Activated CD4-positive, CD25-positive, alpha-beta regulatory T cell treated with anti-CD3 and anti-CD28 coated beads, Interleukin-2, amount 50 U/mL, for 16 hours (primary cell): ENCODE results near the gene SH2D2A.

Experiments
- DNase-seq: peaks from one replicate; pipeline ENCODE4 v3.0.0-alpha.2; 2020; ENCODE audit warnings: low read depth, low spot score

SH2D2A gene

GRCh38 chr1:156847591-156848460 lies 31.2 kb upstream of the SH2D2A start:
- no peak for DNase-seq

- no peak for DNase-seq
These were observed 30.0 kb upstream of the SH2D2A start for GRCh38 chr1:156846643-156847042.

GRCh38 chr1:156845953-156846545 lies 29.4 kb upstream of the SH2D2A start:
- DNase-seq: no peak

- no peak for DNase-seq
These were observed 28.7 kb upstream of the SH2D2A start for GRCh38 chr1:156845055-156845952.

- DNase-seq: no peak
These were observed 28.0 kb upstream of the SH2D2A start for GRCh38 chr1:156844638-156845037.

GRCh38 chr1:156844102-156844501 lies 27.5 kb upstream of the SH2D2A start:
- no peak for DNase-seq

GRCh38 chr1:156842618-156843300 lies 26.1 kb upstream of the SH2D2A start:
- DNase-seq: no peak

GRCh38 chr1:156841295-156841855 lies 24.7 kb upstream of the SH2D2A start:
- no peak for DNase-seq

- no peak for DNase-seq
These were observed 24.2 kb upstream of the SH2D2A start for GRCh38 chr1:156840898-156841279.

GRCh38 chr1:156840186-156840897 lies 23.7 kb upstream of the SH2D2A start:
- no peak for DNase-seq

GRCh38 chr1:156839426-156840109 lies 22.9 kb upstream of the SH2D2A start:
- no peak for DNase-seq

GRCh38 chr1:156838972-156839371 lies 22.3 kb upstream of the SH2D2A start:
- peak; percentile 38 for DNase-seq

GRCh38 chr1:156836892-156837291 lies 20.2 kb upstream of the SH2D2A start:
- DNase-seq: no peak

- no peak for DNase-seq
These were observed 19.5 kb upstream of the SH2D2A start for GRCh38 chr1:156836041-156836654.

- no peak for DNase-seq
These were observed 17.7 kb upstream of the SH2D2A start for GRCh38 chr1:156834322-156834721.

GRCh38 chr1:156833603-156834002 lies 17.0 kb upstream of the SH2D2A start:
- no peak for DNase-seq

- DNase-seq: no peak
These were observed 15.8 kb upstream of the SH2D2A start for GRCh38 chr1:156832434-156832833.

- DNase-seq: no peak
These were observed 11.9 kb upstream of the SH2D2A start for GRCh38 chr1:156828400-156829124.

- DNase-seq: no peak
These were observed 10.0 kb upstream of the SH2D2A start for GRCh38 chr1:156826630-156827029.
